GM12892 (cell line): Measurements from ENCODE around the gene ALKBH3.

ENCODE experiments used
- POLR2A ChIP-seq: IDR thresholded peaks from 2 replicates; pipeline ENCODE4 v1.6.1; 2011; ENCODE audit warnings: low read depth, low read length, control low read depth
- POLR2AphosphoS5 ChIP-seq: IDR thresholded peaks from 2 replicates; pipeline ENCODE4 v1.6.1; 2011; ENCODE audit warnings: low read depth, low read length, control low read depth
- TAF1 ChIP-seq: IDR thresholded peaks from 2 replicates; pipeline ENCODE4 v1.6.1; 2011; ENCODE audit warnings: low read depth, mild to moderate bottlenecking, control low read depth, low read length, borderline replicate concordance

GRCh38 chr11:43953521-43953920, 72.9 kb downstream of the ALKBH3 start:
- TF ChIP-seq POLR2AphosphoS5 (no peak), TAF1 (no peak), POLR2A (no peak)
